ENCODE measurements around the gene C1orf232.
A peak's percentile ranks its signal among the peaks of the same experiment; 100 is the strongest.

Gene C1orf232

GRCh38 chr1:26177182-26177684 lies 8.5 kb upstream of the C1orf232 start, which contains the start of gene CNKSR1:
Gene CNKSR1 (plus strand): TSS chr1:26177491. CDS start chr1:26177548, 57 bp downstream.
- DNase-seq = no peak

- DNase-seq = no peak
Measured at GRCh38 chr1:26175346-26175745, 6.6 kb upstream of the C1orf232 start.

DNA sequence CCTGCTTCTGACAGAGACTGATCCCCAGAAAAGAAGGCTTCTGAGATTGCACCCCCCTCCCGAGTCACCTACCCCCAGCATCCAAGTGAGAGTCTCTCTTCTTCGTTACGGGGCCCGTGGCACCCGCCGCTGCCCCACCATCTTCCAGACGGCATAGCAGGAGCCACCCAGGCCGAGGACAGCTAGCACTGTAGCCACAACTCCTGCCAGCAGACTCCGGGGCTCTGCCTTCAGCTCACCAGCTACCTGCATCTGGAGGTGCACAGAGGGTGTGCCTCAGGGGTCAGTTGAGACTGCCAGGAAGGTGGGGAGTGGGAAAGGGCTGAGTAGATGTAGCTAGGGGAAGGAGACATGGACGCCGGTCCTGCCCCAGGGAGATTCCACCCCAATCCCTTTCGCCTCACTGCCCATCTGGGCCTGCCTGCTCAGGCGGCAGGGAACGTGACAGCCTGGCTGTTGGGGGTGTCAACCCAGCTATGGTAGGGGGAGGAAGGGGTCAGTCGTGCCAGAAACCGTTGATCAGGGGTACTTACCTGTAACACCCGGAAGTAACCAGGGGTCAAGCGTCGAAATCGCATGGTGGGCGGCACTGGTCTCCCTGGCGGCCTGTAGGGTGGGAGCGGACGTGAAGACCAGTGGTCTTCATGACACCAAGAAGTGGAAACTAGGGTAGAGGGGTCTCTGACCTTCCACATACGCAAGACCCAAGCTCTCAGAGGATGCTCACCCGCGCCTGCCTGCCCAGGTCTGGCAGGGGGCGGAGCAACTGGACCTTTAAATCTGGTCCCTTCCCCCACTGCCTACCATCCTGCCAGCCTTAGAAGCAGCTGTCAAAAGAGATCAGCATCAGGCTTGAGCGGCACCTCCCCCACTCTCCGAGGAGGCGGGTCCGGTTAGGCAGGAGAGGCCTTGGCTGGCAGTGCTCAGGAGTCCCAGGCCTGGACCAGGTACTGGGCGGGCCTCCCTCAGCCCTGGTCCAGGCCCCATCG lies 2.6 kb upstream of the C1orf232 start, which contains the start of gene ZNF593OS:
Gene ZNF593OS (minus strand): TSS at position 749 of the 989 bp plus-strand sequence. CDS start 171 bp downstream, at position 578.
- no peak for DNase-seq

GRCh38 chr1:26170472-26170821 lies 1.7 kb upstream of the C1orf232 start:
- no peak for DNase-seq

- DNase-seq = peak; percentile 83 to 93
Measured at GRCh38 chr1:26169669-26170471, 1.1 kb upstream of the C1orf232 start, which contains the start of gene ZNF593. Gene ZNF593 (plus strand): TSS chr1:26169908. CDS start chr1:26169984, 76 bp downstream.

- no peak for DNase-seq
Measured at GRCh38 chr1:26169198-26169554, 413 bp upstream of the C1orf232 start.

- DNase-seq = no peak
Measured at GRCh38 chr1:26166719-26167281, 2.0 kb downstream of the C1orf232 start.

GRCh38 chr1:26164861-26165842 lies 3.6 kb downstream of the C1orf232 start:
- no peak for DNase-seq

GRCh38 chr1:26164036-26164860 lies 4.5 kb downstream of the C1orf232 start:
- peak in 1 of 2 experiments; percentile 18 for DNase-seq

DNA sequence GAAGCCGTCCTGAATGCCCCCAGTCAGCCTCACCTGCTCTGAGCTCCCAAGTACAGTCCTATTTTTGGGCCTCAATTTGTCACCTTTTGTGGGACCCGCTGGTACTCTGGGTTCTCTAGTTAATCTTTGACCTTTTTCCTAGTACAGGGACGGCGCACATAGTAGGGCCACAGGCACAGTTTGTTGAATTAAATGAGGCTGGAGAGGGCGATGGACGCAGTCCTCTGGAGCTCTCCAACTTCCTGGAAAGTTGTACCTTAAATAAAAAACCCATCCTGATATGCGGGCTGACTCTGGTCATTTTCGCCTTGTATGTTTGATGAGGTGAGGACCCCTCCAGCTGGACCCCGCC lies 5.1 kb downstream of the C1orf232 start:
- no peak for DNase-seq

GRCh38 chr1:26162220-26162709 lies 6.5 kb downstream of the C1orf232 start:
- DNase-seq = no peak

- peak; percentile 50 to 62 for DNase-seq
Measured at GRCh38 chr1:26161415-26162219, 7.1 kb downstream of the C1orf232 start.

DNA sequence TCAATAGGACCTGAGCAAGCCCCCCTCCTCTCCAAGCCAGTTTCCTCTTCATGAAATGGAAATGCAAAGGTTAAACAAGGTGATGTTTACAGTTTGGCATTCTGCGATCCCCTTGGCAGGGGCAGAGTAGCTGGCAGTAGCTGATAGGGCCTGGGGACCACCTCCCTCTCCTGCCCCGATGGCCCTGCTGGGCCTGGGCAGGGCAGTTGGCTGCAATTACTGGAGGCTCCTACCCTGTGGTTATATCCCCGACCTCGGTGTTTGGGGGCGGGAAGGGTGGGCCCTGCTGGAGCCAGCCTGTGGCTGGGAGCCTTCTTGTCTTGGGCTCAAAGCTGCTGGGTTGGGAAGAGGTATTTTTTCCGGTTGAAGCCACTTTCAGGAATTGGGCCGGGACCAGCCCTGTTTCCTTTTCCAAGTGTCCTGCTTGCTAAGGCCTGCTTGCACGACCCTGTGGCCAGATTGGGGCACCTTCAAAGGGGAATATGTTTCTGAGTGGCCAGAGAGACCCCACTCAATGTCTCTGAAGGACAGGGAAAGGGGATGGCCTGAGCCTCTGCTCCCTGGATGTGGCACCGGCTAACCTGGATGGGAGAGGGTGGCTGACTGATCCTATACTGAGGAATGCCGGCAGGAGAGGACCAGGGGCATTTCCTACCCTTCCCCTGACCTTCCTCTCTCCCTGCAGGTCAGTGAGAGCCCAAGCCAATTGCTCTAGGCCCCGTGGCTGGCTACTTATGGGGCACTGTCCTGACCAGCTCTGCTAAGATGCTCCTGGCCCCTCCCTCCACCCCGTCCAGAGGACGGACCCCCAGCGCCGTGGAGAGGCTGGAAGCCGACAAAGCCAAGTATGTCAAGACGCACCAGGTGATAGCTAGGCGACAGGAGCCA lies 8.0 kb downstream of the C1orf232 start:
- no peak for DNase-seq

- DNase-seq = no peak
Measured at GRCh38 chr1:26159743-26160039, 9.1 kb downstream of the C1orf232 start.

DNA sequence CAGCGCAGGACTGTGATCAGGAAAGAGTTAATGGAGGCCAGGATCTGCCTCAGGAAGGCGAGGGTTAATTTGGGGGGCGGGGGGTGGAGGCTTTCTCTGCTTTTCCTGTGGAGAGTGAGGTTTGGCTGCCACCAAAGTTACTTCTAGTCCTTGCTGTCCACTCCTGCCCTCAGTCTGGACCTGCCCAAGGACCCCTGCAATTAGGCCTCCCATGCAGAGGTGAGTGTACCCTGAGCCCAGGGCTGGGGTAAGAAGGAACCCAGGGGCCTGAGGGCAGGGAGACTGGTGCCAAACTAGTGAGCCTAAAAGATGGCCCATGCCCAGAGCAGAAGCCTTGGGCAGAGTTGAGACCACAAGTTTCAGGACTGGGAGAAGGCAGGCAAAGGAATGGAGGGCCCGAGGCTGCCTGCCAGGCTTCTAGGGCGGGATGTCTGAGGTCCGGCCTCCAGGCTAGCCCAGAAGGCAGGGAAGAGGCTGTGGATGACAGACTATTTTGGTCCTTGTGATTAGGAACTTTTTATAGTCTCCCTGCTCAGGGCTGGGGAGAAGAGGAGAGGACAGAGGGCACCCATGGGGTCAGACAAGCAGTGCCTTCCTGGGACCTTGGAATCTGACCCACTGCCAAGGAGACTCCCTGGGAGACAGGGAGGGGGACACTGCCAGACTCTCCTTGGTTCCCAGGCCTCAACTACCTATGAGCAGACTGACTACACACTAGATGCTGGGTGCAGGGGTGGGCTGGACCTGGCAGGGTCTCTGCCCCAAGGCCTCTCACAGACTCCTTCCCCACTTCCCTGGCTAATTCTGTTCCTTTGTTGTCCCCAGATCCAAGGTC lies 9.6 kb downstream of the C1orf232 start, which contains the start of gene FAM110D:
Gene FAM110D (plus strand): TSS at position 172 of the 835 bp plus-strand sequence. CDS start 2,213 bp downstream, outside the sequence.
- DNase-seq = no peak

- DNase-seq = no peak
Measured at GRCh38 chr1:26158271-26158907, 10.4 kb downstream of the C1orf232 start.
